OCI-LY1 (cell line): Measurements from ENCODE around the gene YPEL5.

ENCODE experiments used
- EZH2 ChIP-seq: fragments of 200-600 bp; sonication (generic), shearing (Covaris generic); IDR thresholded peaks from 2 replicates; pipeline ENCODE4 v1.8.0; 2017; ENCODE audit warnings: borderline replicate concordance, mixed run types, mild to moderate bottlenecking, antibody characterized with exemption, low read length, moderate library complexity, mixed read lengths
- TF ChIP-seq, protein P1 (sequence below): fragments of 200-600 bp; sonication (generic), shearing (Covaris generic); IDR thresholded peaks from 2 replicates; pipeline ENCODE4 v1.5.1; 2017; ENCODE audit warnings: mild to moderate bottlenecking, antibody characterized with exemption, low read length, moderate library complexity, mixed read lengths

DNA sequence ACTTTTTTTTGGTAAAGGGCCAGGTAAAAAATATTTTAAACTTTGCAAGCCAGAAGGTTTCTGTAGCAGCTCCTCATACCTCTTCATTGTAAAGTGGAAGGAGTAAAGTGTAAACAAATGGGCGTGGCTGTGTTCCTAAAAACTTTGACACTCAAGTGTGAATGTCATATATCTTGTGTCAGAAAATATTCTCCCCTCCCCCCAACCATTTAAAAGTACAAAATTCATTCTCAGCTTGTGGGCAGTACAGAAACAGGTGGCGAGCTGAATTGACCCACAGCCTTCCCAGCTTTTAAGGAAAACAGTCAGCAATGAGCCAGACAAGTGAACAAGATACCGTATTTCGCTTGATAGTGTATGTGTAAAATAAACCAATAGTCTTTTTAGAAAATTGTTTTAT is 4.0 kb downstream of the YPEL5 start:
- TF ChIP-seq, protein P1, sequence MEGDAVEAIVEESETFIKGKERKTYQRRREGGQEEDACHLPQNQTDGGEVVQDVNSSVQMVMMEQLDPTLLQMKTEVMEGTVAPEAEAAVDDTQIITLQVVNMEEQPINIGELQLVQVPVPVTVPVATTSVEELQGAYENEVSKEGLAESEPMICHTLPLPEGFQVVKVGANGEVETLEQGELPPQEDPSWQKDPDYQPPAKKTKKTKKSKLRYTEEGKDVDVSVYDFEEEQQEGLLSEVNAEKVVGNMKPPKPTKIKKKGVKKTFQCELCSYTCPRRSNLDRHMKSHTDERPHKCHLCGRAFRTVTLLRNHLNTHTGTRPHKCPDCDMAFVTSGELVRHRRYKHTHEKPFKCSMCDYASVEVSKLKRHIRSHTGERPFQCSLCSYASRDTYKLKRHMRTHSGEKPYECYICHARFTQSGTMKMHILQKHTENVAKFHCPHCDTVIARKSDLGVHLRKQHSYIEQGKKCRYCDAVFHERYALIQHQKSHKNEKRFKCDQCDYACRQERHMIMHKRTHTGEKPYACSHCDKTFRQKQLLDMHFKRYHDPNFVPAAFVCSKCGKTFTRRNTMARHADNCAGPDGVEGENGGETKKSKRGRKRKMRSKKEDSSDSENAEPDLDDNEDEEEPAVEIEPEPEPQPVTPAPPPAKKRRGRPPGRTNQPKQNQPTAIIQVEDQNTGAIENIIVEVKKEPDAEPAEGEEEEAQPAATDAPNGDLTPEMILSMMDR, result no peak
- TF ChIP-seq EZH2, result no peak
